Upper lobe of left lung (tissue), 4 donors: ENCODE data around the gene ABCA13.

Experiments
- CTCF ChIP-seq, 6 experiments: fragments of 450-650 bp in 4 of 6; fragments of 200-600 bp in 2 of 6; sonication (generic) in 2 of 6; IDR thresholded peaks; one replicate each; pipeline ENCODE4 v1.5.1; 2016 to 2019; ENCODE audit warnings: antibody characterized with exemption in 6 of 6
- POLR2A ChIP-seq, 4 donors: fragments of 450-650 bp; IDR thresholded peaks; one replicate each; pipeline ENCODE4 v1.5.1; 2016 to 2017; ENCODE audit warnings: antibody characterized with exemption in 4 of 4, mild to moderate bottlenecking in 2 of 4
- POLR2AphosphoS5 ChIP-seq, 2 donors: sonication (generic); formaldehyde crosslinking; IDR thresholded peaks; one replicate each; pipeline ENCODE4 v1.5.1; 2017; ENCODE audit warnings: antibody characterized with exemption in 2 of 2

- TF ChIP-seq CTCF (IDR thresholded peaks at IDR 0.05) (no peak), POLR2A (IDR thresholded peaks at IDR 0.05) (no peak), POLR2AphosphoS5 (IDR thresholded peaks at IDR 0.05) (no peak)
Measured at GRCh38 chr7:48207155-48207675, 36.0 kb downstream of the ABCA13 start.
